VCaP (cell line): ENCODE data around the gene PTTG1.

Experiments used
- H3K27ac ChIP-seq: fragments of 450-650 bp; 2 replicates; pipeline ENCODE4 v1.5.1; 2017
- TF ChIP-seq, protein P1 (sequence below): fragments of 450-650 bp; conservative IDR thresholded peaks from 2 replicates; pipeline ENCODE4 v1.5.1; 2017; ENCODE audit warnings: mild to moderate bottlenecking, moderate library complexity

PTTG1 gene

DNA sequence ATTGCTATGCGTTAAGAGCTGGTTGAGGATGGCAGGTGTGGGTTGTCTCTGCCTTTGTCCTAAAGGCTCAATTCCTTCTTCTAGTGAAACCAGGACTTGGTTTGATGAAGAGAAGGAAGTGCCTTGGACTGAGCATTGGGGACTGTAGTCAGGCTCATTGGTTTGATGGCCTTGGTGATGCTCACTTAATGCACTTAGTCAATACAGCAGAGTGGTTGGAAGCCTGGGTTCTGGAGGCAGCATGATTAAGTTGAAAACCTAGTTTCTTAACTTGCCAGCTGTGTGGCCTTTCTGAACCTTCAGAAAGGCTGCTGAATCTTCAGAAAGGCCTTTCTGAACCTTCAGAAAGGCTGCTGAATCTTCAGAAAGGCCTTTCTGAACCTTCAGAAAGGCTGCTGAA lies 52.4 kb downstream of the PTTG1 start:
- H3K27ac ChIP-seq, result no peak overlapping the region
- TF ChIP-seq, protein P1, sequence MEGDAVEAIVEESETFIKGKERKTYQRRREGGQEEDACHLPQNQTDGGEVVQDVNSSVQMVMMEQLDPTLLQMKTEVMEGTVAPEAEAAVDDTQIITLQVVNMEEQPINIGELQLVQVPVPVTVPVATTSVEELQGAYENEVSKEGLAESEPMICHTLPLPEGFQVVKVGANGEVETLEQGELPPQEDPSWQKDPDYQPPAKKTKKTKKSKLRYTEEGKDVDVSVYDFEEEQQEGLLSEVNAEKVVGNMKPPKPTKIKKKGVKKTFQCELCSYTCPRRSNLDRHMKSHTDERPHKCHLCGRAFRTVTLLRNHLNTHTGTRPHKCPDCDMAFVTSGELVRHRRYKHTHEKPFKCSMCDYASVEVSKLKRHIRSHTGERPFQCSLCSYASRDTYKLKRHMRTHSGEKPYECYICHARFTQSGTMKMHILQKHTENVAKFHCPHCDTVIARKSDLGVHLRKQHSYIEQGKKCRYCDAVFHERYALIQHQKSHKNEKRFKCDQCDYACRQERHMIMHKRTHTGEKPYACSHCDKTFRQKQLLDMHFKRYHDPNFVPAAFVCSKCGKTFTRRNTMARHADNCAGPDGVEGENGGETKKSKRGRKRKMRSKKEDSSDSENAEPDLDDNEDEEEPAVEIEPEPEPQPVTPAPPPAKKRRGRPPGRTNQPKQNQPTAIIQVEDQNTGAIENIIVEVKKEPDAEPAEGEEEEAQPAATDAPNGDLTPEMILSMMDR, result no peak

DNA sequence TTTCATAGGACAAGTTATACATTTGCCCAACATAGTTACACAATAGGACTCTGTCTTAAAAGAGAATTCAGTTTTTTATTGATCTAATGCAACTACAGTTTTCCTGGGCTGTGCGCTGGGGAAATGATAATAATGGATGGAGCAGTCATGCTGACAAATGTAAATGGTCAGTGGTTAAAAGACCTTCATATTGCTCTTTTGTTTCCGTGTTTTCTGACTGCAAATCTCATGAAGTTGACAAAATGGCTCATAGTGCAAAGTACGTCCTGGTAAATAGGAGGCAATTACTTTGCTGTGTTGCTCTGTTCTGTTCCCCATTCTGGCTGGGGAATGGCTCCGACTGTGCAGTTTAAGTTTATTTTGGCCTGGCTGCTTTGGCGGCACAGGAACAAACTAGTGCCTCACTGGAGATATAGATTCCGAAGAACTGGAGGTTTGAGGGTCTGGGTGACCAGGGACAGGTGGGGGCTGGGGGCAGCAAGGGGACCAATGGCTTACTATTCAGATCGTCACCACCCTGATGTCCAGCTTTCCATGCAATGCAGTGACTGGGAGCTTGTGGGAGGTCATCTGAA lies 54.3 kb downstream of the PTTG1 start:
- no peak overlapping the region for H3K27ac ChIP-seq
- TF ChIP-seq, protein P1, result no peak

DNA sequence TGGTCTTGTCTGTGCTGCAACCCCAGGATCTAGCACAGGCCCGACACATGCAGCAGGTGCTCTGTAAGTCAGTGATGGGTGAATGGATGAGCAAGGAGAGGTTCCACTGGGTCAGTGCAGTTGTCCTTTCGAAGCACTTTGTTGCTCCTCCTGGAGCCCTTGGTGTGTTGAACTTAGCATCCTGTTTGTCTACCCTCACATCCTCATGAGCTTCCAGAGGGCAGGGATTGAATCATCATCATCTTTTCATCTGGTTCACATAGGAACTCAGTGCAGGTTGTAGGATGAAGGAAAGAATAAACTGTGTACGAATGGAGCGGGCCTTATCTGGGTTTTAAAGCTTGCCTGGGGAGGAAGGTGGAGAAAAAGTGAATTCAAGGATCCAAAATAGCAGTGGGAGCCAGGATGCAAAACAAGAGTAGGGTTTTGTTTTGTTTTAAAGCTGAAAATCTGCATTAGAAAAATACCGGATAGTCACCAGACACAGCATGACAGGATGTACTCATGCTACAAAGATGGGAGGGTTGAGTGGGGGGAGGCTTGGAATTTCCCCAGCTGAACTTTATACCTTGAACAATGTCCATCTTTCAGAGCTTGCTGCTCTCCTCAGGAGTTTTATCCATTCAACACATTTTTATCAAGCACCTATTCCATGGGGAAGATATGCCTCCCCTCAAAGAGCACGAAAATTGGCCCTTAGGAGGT lies 55.8 kb downstream of the PTTG1 start:
- TF ChIP-seq, protein P1, result no peak
- no peak overlapping the region for H3K27ac ChIP-seq

DNA sequence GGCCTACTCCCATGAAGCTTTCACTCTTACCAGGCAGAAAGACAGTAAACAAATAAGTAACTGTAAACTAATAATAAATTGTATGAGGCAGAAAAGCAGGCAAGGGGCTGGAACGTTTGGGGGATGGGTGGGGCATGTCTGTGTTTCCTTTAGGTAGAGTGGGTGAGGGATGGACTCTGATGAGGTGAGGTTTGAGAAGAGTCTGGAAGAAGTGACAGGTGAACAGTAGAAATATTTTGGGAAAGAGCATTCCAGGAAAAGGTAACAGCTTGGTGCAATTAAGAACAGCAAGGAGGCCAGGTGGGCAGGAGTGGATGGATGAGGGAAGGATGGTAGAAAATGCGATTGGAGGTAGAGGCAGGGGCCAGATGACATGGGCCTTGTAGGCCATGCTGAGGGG lies 56.5 kb downstream of the PTTG1 start:
- H3K27ac ChIP-seq, result no peak overlapping the region

More for the DNA sequence above, 56.5 kb downstream of the PTTG1 start:
- TF ChIP-seq, protein P1, result no peak
